A549 treated with RU486 at 1 μM for 4 hours (cell line): Measurements from ENCODE around the gene FBL. TPM values are rescaled to one million over a fixed set of nuclear protein-coding genes. Genes with fewer than 3 reads are reported as not detected.

Source experiments
- total RNA-seq: library from RNA; stranded (reverse); fragments of 200-300 nt; extraction: Qiagen RNA extraction; gene quantifications from 5 replicates; pipeline ENCODE4 v1.2.3, GENCODE V29; 2022; ENCODE audit warnings: low read depth

The FBL gene
- total RNA-seq = 611 to 816 TPM (median 717 TPM) in 5 replicates

GRCh38 chr19:39845933-39846677, at the start of gene FBL:
Gene FBL, minus strand, starts transcription at chr19:39846379. Its CDS starts 79 bp downstream, at chr19:39846300.

DNA sequence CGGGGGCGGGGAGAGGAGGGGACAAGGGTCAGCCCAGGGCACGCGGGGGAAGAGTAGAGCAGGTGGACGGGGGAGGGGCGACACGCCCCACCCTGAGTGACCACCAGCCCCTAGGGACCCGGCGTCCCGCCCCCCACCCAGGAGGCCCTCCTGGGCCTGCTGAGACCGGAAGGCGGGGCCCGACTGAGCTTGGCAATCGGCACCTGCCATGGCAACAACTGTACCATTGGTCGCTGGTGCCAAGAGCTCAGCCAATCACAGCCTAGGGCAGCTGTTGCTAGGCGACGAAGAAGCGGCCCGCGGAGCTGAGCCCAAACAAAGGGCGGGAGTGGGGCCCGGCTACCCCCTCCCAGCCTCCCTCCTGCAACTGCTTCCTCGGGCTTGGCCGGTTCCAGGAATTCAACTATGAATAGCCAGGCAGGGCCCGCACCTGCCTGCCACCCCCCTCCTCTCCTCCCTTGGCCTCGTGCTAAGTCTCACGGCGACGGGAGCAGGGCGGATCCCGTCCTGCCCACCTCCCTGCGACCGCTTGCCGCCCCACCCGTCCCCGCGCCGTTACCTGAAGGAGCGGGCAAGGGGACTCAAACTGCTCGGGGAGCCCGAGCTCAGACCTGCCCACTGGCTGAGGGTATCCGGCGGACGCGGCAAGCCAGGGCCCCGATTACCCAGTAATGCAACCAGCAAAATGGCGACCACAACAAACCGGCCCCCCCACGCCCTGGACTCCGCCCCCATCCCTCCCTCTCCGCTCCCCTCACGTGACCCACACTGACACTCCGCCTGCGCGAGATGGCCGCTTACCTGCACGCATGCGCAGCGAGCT, 12.5 kb downstream of the FBL start, which contains the start of gene DYRK1B:
DYRK1B (minus strand) TSS at position 699 of the 823 bp plus-strand sequence. CDS start 2,295 bp downstream, outside the sequence.

Other genes starting within 250 kb of the FBL start
- not detected in 5 replicates for gene LGALS13, start 243.9 kb downstream of the FBL start, total RNA-seq
- not detected in 5 replicates for gene LGALS16, start 190.5 kb downstream of the FBL start, total RNA-seq
- not detected in 5 replicates for gene LGALS14, start 141.9 kb downstream of the FBL start, total RNA-seq
- not detected in 5 replicates for gene CLC, start 108.3 kb downstream of the FBL start, total RNA-seq
- not detected in 5 replicates for gene LEUTX, start 67.5 kb downstream of the FBL start, total RNA-seq
- 17.2 to 24.6 TPM (median 20.5 TPM) in 5 replicates for gene DYRK1B, start 12.2 kb downstream of the FBL start, total RNA-seq
- 0.45 to 1.3 TPM (median 0.84 TPM) in 5 replicates for gene FCGBP, start 88.3 kb upstream of the FBL start, total RNA-seq
- 272 to 338 TPM (median 283 TPM) in 5 replicates for gene PSMC4, start 124.8 kb upstream of the FBL start, total RNA-seq
- gene ZNF546, start 150.7 kb upstream of the FBL start, total RNA-seq = 1.3 to 2.1 TPM (median 1.9 TPM) in 5 replicates
- gene ZNF780B, start 209.9 kb upstream of the FBL start, total RNA-seq = 5.1 to 7.2 TPM (median 6.4 TPM) in 5 replicates
- gene ZNF780A, start 244.6 kb upstream of the FBL start, total RNA-seq = 27.9 to 35.3 TPM (median 29.9 TPM) in 5 replicates